Fibroblast of lung (primary cell): ENCODE measurements around the gene NR2F2. TPM values are rescaled to one million over a fixed set of nuclear protein-coding genes. Genes with fewer than 3 reads are reported as not detected.
A peak's percentile ranks its signal among the peaks of the same experiment; 100 is the strongest.

Experiments
- DNase-seq, 2 donors: peaks; one replicate each; pipeline versions ENCODE4 v3.0.0 to v3.0.0-alpha.2; 2010; ENCODE audit warnings: low read depth in 2 of 2
- H2AFZ ChIP-seq: 2 replicates; pipeline ENCODE4 v1.5.1; 2012; ENCODE audit warnings: low read length, control low read depth, inconsistent platforms
- H3K27ac ChIP-seq: 2 replicates; pipeline ENCODE4 v1.5.1; 2011; ENCODE audit warnings: low read length, control low read depth; ENCODE audit not compliant: insufficient read depth
- H3K27me3 ChIP-seq: 2 replicates; pipeline ENCODE4 v1.5.1; 2011; ENCODE audit warnings: mild to moderate bottlenecking, low read length; ENCODE audit not compliant: control insufficient read depth, insufficient read depth
- H3K36me3 ChIP-seq: 2 replicates; pipeline ENCODE4 v1.5.1; 2011; ENCODE audit warnings: low read length; ENCODE audit not compliant: control insufficient read depth, insufficient read depth
- H3K4me1 ChIP-seq: 2 replicates; pipeline ENCODE4 v1.5.1; 2011; ENCODE audit warnings: low read length; ENCODE audit not compliant: control insufficient read depth, insufficient read depth; ENCODE audit errors: extremely low read depth
- H3K4me2 ChIP-seq: 2 replicates; pipeline ENCODE4 v1.5.1; 2011; ENCODE audit warnings: low read length, control low read depth; ENCODE audit not compliant: insufficient read depth; ENCODE audit errors: extremely low read depth
- H3K4me3 ChIP-seq, 4 experiments: fragments of 200-600 bp in 1 of 4; sonication (generic) in 1 of 4; replicated peaks in 1 of 4; 2 replicates each; pipeline ENCODE4 v1.5.1; 2011 to 2016; ENCODE audit warnings: low read length in 4 of 4, low read depth in 3 of 4, mild to moderate bottlenecking in 3 of 4, control low read depth in 2 of 4, inconsistent platforms in 1 of 4, mixed read lengths in 1 of 4; ENCODE audit not compliant: insufficient read depth in 1 of 4; ENCODE audit errors: control extremely low read depth in 1 of 4
- H3K79me2 ChIP-seq: 2 replicates; pipeline ENCODE4 v1.5.1; 2012; ENCODE audit warnings: mild to moderate bottlenecking, low read length, inconsistent platforms; ENCODE audit not compliant: control insufficient read depth, insufficient read depth
- H3K9ac ChIP-seq: 2 replicates; pipeline ENCODE4 v1.5.1; 2011; ENCODE audit warnings: mild to moderate bottlenecking, low read length, control low read depth; ENCODE audit not compliant: insufficient read depth
- H3K9me3 ChIP-seq: 2 replicates; pipeline ENCODE4 v1.5.1; 2012; ENCODE audit warnings: low read depth, low read length; ENCODE audit not compliant: control insufficient read depth, insufficient read depth
- H4K20me1 ChIP-seq: 2 replicates; pipeline ENCODE4 v1.5.1; 2011; ENCODE audit warnings: low read length; ENCODE audit not compliant: control insufficient read depth, insufficient read depth; ENCODE audit errors: extremely low read depth
- CTCF ChIP-seq, 2 donors: IDR thresholded peaks in 1 of 2; conservative IDR thresholded peaks in 1 of 2; 1 replicate in 1 of 2; 2 replicates in 1 of 2; pipeline ENCODE4 v1.5.1; 2011 to 2012; ENCODE audit warnings: low read length in 2 of 2, control low read depth in 1 of 2, inconsistent platforms in 1 of 2, low read depth in 1 of 2, mild to moderate bottlenecking in 1 of 2
- EZH2 ChIP-seq: IDR thresholded peaks from 2 replicates; pipeline ENCODE4 v1.5.1; 2012; ENCODE audit warnings: low read length, control low read depth, mild to moderate bottlenecking; ENCODE audit errors: missing control alignments
- polyA plus RNA-seq, 2 donors: library from polyadenylated mRNA; depleted of rRNA in 1 of 2; stranded (reverse) in 1 of 2; unstranded in 1 of 2; fragments of >200 nt; gene quantifications; 2 replicates each; pipeline ENCODE4 v1.2.1, GENCODE V29; 2011 to 2012; ENCODE audit warnings: missing spikeins in 1 of 2
- total RNA-seq: library from RNA; depleted of rRNA; stranded (reverse); fragments of >200 nt; gene quantifications from 2 replicates; pipeline ENCODE4 v1.2.1, GENCODE V29; 2014

NR2F2 gene
- total and polyA plus RNA-seq, 2 donors (not counting 1 experiment from before 2014, with no cell fraction given) = 15.7 to 130 TPM

- Histone ChIP-seq H2AFZ (no peak overlapping the region), H4K20me1 (no peaks in the 10 kb centered on the region), H3K4me3 (peak overlapping the region; percentile 55 to 100 (median 67)), H3K9ac (peak overlapping the region; percentile 70), H3K79me2 (peaks cover 99% of the 10 kb centered on the region), H3K9me3 (no peaks in the 10 kb centered on the region), H3K27ac (peak overlapping the region; percentile 85), H3K4me2 (peak overlapping the region; percentile 94), H3K27me3 (no peaks in the 10 kb centered on the region), H3K4me1 (peaks cover 2% of the 10 kb centered on the region), H3K36me3 (peaks cover 13% of the 10 kb centered on the region)
- no peak for TF ChIP-seq CTCF (conservative IDR thresholded peaks at IDR 0.05 in 1 of 2, IDR thresholded peaks at IDR 0.05 in 1 of 2; ENCODE audit: low read depth in 1 of 2, low read length in 2 of 2)
- TF ChIP-seq EZH2 = no peak
- DNase-seq = peak; percentile 35 to 54
These were observed 12.1 kb downstream of the NR2F2 start for GRCh38 chr15:96342406-96343112.

- peak overlapping the region; percentile 70 for H3K9ac ChIP-seq
- peak overlapping the region; percentile 94 for H3K4me2 ChIP-seq
These were observed 12.9 kb downstream of the NR2F2 start for GRCh38 chr15:96343113-96344059.

More at GRCh38 chr15:96343113-96344059, 12.9 kb downstream of the NR2F2 start:
- Histone ChIP-seq H3K36me3 (peaks cover 13% of the 10 kb centered on the region), H3K27ac (peak overlapping the region; percentile 85), H3K27me3 (no peaks in the 10 kb centered on the region), H3K79me2 (peaks cover 99% of the 10 kb centered on the region), H3K4me1 (peaks cover 4% of the 10 kb centered on the region), H4K20me1 (no peaks in the 10 kb centered on the region), H3K9me3 (no peaks in the 10 kb centered on the region), H2AFZ (no peak overlapping the region), H3K4me3 (peak overlapping the region; percentile 55 to 100 (median 67))
- peak; percentile 51 to 64 for DNase-seq
- TF ChIP-seq CTCF (conservative IDR thresholded peaks at IDR 0.05 in 1 of 2, IDR thresholded peaks at IDR 0.05 in 1 of 2; ENCODE audit: low read depth in 1 of 2, low read length in 2 of 2) = no peak
- no peak for TF ChIP-seq EZH2
